Upper lobe of right lung (tissue), 1 donor: ENCODE measurements around the gene TAOK3. TPM values are rescaled to one million over a fixed set of nuclear protein-coding genes. Genes with fewer than 3 reads are reported as not detected.

ENCODE experiments used
- ATAC-seq: fragments of 200-7000 bp; cut with Tn5 transposase; one replicate; pipeline ENCODE4 v1.9.1; 2020; ENCODE audit warnings: mild to moderate bottlenecking, moderate library complexity
- DNase-seq: peaks from one replicate; pipeline ENCODE4 v3.0.0-alpha.2; 2020
- H3K27ac ChIP-seq: fragments of 200-600 bp; one replicate; pipeline ENCODE4 v1.8.0; 2022
- H3K27me3 ChIP-seq: fragments of 200-600 bp; one replicate; pipeline ENCODE4 v1.8.0; 2022; ENCODE audit warnings: mild to moderate bottlenecking
- H3K36me3 ChIP-seq: fragments of 200-600 bp; one replicate; pipeline ENCODE4 v1.8.0; 2022
- H3K4me1 ChIP-seq: fragments of 200-600 bp; one replicate; pipeline ENCODE4 v1.8.0; 2022
- H3K4me3 ChIP-seq: fragments of 200-600 bp; one replicate; pipeline ENCODE4 v1.8.0; 2022; ENCODE audit warnings: mild to moderate bottlenecking
- H3K9me3 ChIP-seq: fragments of 200-600 bp; one replicate; pipeline ENCODE4 v1.8.0; 2022
- CTCF ChIP-seq: fragments of 200-600 bp; IDR thresholded peaks from one replicate; pipeline ENCODE4 v1.8.0; 2022; ENCODE audit warnings: antibody characterized with exemption
- intact Hi-C: fragments of 100-400 bp; cut with DNase I; formaldehyde crosslinking; loops from one replicate; pipeline ENCODE4 v1.11.0; 2022
- total RNA-seq: library from RNA; stranded (reverse); fragmentation: NEBNext Ultra II Directional; extraction: Animal tissue kit (Norgen Biotek cat#: 25700); gene quantifications from one replicate; pipeline ENCODE4 v1.2.1, GENCODE V29; 2021
- donor health status: DM: no; HTN: yes; CAD: no; lungs with severe emphysema.

Gene TAOK3
- total RNA-seq, 1 donor from 2014 or later: 64.1 TPM

GRCh38 chr12:118391836-118392235, 19.1 kb upstream of the TAOK3 start:
- no peak for DNase-seq
- Histone ChIP-seq H3K36me3 (peaks cover 95% of the 10 kb centered on the region), H3K4me3 (no peak overlapping the region), H3K27me3 (no peaks in the 10 kb centered on the region), H3K9me3 (no peaks in the 10 kb centered on the region), H3K27ac (no peak overlapping the region), H3K4me1 (no peaks in the 10 kb centered on the region)
- no peak for ATAC-seq
- intact Hi-C loops: no loop called here
- no peak for TF ChIP-seq CTCF

- DNase-seq (no peak), ATAC-seq (no peak)
- Histone ChIP-seq H3K4me3 (no peak overlapping the region), H3K27ac (no peak overlapping the region), H3K27me3 (no peaks in the 10 kb centered on the region), H3K9me3 (no peaks in the 10 kb centered on the region), H3K36me3 (peaks cover 95% of the 10 kb centered on the region), H3K4me1 (no peaks in the 10 kb centered on the region)
- intact Hi-C loops: no loop called here
- TF ChIP-seq CTCF: no peak
Observed at GRCh38 chr12:118391424-118391823, 18.7 kb upstream of the TAOK3 start.

GRCh38 chr12:118377884-118378470, 5.3 kb upstream of the TAOK3 start:
- Histone ChIP-seq H3K27ac (no peak overlapping the region), H3K36me3 (peaks cover 44% of the 10 kb centered on the region), H3K4me3 (peak overlapping the region; percentile 84), H3K27me3 (no peaks in the 10 kb centered on the region), H3K9me3 (no peaks in the 10 kb centered on the region), H3K4me1 (peaks cover 31% of the 10 kb centered on the region)
- DNase-seq: no peak
- ATAC-seq: peak; percentile 17
- intact Hi-C loops: loop anchor here (5.0 kb wide), 1 partner anchor 196 kb away; no protein-coding TSS in a partner anchor
- TF ChIP-seq CTCF: peak; percentile 99

GRCh38 chr12:118377021-118377883, 4.5 kb upstream of the TAOK3 start:
- H3K4me3 ChIP-seq: peak overlapping the region; percentile 84
- H3K9me3 ChIP-seq: no peaks in the 10 kb centered on the region
- no peak for ATAC-seq
- TF ChIP-seq CTCF: no peak
- H3K27me3 ChIP-seq: no peaks in the 10 kb centered on the region
- peaks cover 31% of the 10 kb centered on the region for H3K4me1 ChIP-seq
- peaks cover 38% of the 10 kb centered on the region for H3K36me3 ChIP-seq
- DNase-seq: no peak
- intact Hi-C loops: loop anchor here (5.0 kb wide), 1 partner anchor 195 kb away; no protein-coding TSS in a partner anchor
- peak overlapping the region; percentile 97 for H3K27ac ChIP-seq

- ATAC-seq: peak; percentile 74
- H3K4me3 ChIP-seq: peak within 1 kb of the TSS; percentile 84
- peaks cover 29% of the 10 kb centered on the region for H3K36me3 ChIP-seq
- TF ChIP-seq CTCF: peak; percentile 97
- DNase-seq: peak; percentile 95
- H3K4me1 ChIP-seq: peaks cover 31% of the 10 kb centered on the region
- H3K9me3 ChIP-seq: no peaks in the 10 kb centered on the region
- no peaks in the 10 kb centered on the region for H3K27me3 ChIP-seq
- intact Hi-C loops: loop anchor here (5.0 kb wide), 1 partner anchor 194 kb away; no protein-coding TSS in a partner anchor
- peak within 1 kb of the TSS; percentile 97 for H3K27ac ChIP-seq
Observed at GRCh38 chr12:118376089-118377020, 3.6 kb upstream of the TAOK3 start, which contains the start of gene SUDS3. Gene SUDS3 (plus strand): TSS chr12:118376555. CDS start chr12:118376692, 137 bp downstream.
